HG03432 (cell line): ENCODE results near the gene RPL22.

ENCODE experiments used
- ATAC-seq: cut with Tn5 transposase; IDR thresholded peaks from one replicate; pipeline ENCODE4 v1.9.1; 2021; ENCODE audit warnings: mild to moderate bottlenecking, moderate library complexity; ENCODE audit not compliant: unreplicated experiment

The RPL22 gene

DNA sequence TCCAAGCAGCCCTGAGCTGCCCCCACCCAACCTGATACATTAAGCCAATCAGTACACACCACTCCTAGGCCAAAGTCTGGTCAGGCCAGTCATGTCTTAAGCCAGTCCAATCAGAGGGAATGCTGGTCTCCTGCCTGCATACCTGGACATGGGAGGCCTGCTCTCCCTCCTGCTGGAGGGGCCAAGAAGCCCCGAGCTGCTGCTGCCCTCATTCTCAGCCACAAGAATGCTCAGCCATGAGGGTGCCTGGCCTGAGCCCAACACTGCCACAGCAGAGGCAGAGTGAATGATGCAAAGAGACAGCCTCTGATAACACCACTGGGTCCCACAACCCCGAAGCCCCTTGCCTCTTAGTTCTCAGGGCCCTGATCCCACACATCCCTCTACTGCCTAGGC is 42.3 kb downstream of the RPL22 start:
- ATAC-seq, result no peak

DNA sequence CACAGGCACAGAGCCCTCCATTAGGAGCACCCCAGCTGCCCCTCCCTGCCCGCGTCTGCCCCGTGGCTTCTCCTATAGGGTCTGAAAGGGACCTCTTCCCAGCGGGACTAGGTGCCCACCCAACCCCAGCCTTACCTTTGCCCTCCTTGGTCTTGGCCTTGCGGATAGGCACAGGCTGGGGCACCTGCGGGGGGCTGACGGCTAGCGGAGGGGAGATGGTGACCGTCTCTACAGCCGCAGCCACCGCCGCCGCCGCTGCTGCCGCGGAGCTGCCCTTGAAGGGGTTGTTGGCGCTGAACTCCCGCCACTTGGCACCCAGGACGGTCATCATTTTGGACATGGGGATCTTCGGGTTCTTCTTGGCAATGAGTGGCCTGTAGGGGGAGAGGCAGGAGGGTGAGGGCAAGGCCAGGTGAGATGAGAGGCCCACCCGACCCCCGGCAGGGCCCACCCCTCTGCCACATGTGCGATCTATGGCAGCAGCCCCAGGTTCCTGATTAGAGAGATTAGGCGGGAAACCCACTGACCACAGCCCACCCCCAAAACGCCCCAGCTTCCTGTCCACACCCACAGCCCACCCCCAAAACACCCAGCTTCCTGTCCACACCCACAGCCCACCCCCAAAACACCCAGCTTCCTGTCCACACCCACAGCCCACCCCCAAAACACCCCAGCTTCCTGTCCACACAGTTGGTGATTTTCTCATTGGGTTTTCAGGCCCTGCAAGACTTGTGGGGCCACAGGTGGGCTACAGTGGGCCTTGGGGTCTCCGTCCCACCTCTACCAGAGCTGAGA is 44.7 kb downstream of the RPL22 start:
- no peak for ATAC-seq

DNA sequence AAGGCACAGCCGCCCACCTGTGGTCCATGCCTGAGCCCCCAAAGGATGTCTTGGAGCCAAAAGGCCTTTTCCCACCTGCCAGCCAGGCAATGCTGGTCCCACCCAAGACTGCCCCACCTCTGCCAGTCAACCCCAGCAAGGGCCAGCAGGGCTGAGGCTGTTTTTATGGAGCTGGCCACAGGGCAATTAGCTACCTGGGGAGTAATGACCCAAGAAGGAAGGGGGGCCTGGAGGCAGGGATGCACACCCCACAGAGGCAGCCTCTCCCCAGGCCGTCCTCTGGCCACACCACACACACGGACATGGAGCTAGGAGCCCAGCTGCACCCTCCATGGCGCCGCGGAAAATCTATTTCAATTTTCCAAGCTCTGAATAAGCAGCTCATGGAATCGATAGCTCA is 46.5 kb downstream of the RPL22 start:
- ATAC-seq, result no peak

DNA sequence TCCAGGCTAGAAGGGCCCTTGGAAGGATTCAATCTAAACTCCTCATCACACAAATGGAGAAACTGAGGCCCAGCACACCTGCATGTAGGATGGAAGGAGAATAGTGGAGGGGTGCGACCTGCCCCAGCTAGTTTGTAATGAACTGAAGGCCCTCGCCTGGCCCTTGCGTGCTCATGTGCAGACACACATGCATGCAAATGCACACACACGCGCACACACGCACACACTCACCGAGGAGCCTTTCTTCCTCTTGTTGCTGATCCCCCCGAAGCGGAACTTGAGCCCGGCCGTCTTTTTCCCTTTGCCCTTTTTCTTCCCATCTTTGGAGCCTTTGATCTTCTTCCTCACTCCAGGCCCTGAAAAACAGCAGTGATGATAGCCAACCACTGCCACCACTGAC is 47.2 kb downstream of the RPL22 start:
- ATAC-seq, result no peak

DNA sequence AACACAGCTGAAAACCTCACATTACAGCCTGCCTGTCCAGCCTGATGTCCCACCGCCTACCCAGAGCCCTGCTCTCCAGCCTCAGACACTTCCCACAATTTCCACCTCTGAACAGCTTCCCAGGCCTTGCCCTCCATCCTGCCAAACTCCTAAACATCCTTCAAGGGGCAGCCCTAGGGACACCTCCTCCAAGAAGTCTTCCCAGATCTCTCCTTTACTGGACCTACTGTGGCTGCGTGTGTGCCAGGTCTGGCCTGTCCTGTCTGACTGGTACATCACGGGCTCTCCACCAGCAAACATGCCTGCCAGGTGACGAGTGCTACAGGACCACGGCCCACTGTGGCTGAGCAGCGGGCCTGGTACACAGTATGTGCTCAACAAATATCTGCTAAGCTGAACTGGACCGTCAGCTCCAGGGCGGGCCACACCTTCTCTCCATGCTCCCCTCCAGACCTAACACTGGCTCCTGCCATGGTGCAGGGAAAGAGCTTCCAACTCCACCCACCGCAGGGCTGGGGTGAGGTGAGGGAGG is 48.0 kb downstream of the RPL22 start:
- ATAC-seq, result no peak

DNA sequence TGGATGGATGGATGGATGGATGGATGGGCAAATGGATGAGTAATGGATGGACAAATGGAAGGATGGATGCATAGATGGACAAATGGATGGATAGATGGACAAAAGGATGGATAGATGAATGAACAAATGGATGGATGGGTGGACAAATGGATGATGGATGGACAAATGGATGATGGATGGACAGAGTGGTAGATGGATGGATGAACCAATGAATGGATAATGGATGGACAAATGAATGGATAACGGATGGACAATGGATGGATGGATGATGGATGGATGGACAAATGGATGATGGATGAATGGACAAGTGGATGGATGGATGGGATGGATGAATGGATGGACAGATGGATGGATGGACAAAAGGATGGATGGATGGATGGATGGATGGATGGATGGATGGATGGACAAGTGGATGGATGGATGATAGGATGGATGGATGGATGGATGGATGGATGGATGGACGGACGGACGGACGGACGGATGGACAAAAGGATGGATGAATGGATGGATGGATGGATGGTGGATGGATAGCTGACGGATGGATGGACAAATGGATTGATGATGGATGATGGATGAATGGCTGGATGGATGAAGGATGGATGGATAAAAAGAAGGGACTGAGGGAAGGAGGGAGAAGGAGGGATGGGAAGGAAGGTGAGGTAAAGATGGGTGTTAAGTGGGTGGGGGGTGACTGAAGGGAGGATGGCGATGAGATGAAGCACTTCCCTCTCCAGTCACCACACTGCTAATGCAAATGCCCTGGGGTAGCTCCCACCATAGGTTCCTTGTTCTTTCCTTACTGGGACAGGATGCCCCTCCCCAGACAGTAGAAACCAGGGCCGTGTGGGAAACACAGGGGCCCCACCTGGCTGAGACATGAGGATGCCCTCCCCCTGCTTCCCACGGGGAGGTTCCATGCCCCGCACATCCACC is 49.1 kb downstream of the RPL22 start:
- ATAC-seq, result no peak

DNA sequence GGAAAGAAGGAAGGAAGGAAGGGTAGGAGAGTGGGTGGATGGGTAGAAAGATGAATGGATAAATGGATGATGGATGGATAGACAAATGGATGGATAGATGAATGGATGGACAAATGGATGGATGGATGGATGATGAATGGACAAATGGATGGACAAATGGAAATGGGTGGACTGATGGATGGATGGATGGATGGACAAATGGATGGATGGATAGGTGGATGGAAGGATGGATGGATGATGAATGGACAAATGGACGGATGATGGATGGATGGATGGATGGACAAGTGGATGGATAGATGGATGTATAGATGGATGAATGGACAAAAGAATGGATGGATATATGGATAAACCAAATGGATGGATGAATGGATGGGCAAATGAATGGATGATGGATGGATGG is 49.8 kb downstream of the RPL22 start:
- ATAC-seq, result no peak

DNA sequence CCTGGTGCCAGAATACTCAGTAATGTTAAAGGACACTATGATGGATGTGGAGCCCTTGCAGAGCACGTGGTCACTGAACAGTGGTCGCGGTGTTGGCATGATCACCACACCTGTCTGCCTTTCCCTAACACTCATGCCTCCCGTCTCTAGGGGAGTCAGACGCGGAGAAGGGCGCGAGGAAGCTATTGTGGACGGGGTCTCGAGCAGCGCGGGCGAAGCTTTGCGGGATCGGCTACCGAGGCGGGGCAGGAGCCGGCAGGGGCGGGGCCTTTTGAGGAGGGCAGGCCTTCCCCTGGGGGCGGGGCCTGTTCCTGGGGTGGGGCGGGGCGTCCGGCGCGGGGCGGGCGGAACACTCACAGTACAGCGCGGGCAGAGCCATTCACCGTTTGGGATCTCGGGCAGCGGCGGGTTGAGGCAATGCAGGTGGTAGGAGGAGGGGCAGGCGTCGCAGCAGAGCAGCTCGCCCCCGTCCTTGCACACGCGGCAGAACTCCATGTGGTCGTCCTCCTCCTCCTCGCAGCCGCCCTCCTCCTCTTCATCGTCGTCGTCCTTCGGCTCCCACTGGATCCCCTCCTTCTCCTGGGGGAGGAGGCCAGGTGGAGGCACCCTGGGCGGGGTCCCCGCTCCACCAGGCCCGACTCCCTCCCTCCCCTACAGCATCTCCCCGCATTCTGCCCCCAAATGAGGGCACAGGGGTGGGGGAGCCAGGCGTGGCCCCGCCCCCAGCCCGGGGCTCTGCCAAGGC is 50.7 kb downstream of the RPL22 start:
- no peak for ATAC-seq

DNA sequence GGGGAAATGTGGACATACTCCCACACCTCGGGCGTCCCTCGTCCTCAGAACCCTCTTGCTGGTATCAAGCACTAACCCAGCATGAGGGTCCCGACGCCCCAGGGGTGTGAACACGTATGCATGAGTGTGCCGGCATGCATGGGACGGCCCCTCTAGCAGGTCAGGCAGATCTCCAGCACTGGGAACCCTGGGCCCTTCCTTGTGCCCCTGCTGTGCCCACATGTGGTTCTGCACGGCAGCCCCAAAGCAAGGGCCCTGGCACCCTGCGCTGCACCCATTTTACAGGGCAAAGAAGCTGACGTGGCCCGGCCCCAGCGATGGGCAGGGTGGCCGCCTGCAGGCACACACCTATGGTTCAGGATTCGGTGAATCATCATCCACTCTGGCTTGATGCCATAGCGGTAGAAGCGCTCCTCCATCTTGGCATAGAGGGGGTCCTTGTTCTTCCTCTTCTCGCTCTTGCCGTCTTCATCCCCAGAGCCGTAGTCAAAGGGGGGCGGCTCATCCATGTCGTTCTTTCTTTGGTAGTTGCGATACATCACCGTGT is 53.5 kb downstream of the RPL22 start:
- ATAC-seq, result no peak

DNA sequence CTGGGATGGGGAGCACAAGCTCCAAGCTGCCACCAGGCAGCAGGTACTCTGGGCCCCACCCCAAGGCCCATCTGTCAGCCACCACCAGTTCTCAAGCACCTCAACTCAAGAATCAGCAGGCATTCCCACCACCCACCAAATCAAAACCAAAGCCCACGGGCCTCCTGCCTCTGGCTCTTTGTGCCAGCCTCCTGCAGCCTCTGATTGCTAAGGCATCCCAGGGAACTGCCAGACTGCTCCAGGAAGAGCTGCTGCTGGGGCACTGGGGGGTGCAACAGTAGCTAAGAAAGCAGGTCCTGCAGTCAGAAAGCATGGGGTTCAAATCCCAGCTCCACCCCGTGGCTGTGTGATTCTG is 54.0 kb downstream of the RPL22 start:
- no peak for ATAC-seq

DNA sequence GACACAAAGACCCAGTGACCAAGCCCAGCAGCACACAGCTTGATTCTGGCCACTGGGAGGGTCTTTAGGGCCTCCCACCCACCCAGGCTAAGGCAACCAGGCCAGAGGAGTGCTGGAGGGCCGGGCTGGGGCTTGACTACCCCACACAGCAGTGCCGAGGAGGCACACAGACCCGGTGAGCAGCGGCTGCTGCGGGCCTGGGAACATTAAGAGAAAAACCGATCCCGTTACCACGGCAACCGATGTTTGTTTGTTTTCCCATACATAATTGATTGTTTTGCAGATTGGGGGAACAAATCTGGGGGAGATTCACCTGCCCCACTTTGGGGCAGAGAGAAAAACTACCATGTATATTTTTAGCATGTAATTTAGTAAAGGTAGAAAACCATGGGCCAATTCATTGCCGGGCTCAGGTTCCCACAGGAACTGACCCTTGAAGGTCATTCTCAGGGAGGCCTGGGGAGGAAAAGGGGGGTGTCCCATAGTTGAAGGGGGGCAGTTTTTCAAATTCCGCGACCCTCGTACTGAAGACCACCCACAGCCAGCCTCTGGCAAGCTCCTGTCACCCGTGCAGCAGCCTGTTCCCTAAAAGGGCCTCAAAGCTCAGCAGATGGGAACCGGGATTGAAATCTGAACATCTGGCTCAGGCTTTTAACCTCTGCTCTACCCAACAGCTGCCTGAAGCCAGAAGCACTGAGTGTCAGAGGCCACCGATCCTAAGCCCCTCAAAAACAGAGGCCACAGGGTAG is 54.6 kb downstream of the RPL22 start:
- no peak for ATAC-seq

DNA sequence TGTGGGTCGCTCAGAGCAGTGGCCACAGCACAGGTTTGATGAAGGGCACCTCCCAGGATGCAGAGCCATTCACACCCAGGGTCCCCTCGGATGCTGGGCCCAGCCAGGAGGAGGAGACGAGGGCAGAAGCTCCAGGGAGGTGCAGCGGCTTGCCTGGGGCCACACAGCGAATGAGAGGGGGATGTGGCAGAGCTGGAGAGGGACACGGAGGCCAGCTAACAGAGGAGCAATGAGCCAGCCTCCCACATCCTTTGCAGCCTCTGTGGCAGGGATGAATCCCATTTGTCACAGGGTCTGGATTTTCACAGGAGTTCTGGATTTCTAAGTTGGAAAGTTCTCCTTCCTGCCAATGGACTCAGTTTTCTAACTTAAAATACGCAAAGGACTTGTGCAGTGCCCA is 55.2 kb downstream of the RPL22 start:
- ATAC-seq, result no peak

DNA sequence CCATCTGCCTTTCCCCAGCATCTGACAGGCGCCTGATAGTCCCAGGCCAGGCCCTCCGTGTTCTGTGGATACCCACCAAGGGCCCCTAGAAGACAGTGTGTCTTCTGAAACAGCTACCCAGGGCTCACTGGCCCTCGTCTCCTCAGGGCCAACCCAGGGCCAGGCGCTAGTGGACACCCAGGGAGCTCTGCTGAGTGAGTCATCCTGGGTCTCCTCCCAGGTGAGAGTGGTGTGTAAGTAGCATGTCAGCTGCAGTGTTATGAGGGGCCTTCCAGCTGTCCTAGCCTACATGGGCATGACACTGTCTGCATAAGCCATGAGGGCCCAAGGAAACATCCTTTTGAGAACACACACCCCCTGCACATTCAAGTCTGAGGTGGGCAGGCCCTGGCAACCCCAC is 56.0 kb downstream of the RPL22 start:
- no peak for ATAC-seq

DNA sequence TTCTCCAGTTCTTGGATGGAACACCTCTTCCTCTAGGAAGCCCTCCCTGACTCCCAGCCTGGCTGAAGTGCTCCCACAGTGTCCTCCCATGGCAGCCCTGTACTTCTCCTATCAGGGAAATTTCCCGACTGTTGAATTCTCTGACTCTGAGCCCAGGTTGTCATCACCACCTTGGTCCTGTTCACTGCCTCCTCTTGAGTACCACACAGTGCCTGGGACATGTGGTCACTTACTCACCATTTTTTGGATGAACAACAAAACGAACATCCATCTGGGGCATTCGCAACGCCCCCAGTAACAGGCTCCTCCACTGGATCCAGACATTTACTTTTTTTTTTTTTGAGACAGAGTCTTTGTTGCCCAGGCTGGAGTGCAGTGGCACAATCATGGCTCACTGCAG is 56.7 kb downstream of the RPL22 start:
- ATAC-seq, result no peak

DNA sequence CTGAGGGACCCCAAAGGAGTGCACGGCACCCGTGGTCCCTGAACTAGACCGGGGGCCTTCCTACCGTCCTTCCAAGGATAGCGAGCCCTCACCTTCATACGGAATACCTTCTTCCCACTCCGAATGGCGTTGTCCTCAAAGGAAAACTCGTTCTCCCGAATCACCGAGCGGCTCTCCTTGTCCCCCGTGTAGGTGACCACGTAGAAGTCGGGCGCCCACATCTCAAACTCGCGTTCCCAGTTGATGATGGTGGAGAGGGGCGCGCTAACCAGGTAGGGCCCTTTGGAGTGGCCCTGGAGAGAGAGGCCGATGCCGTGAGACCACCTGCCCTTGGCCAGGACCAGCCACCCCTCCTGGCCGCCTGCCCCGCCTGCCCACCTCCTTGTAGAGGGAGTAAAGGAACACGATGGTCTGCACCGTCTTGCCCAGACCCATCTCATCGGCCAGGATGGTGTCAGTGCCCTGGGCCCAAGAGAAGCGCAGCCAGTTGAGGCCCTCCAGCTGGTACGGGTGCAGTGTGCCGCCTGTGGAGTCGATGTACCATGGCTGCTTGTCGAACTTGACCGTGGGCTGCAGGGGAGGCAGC is 57.3 kb downstream of the RPL22 start:
- no peak for ATAC-seq

DNA sequence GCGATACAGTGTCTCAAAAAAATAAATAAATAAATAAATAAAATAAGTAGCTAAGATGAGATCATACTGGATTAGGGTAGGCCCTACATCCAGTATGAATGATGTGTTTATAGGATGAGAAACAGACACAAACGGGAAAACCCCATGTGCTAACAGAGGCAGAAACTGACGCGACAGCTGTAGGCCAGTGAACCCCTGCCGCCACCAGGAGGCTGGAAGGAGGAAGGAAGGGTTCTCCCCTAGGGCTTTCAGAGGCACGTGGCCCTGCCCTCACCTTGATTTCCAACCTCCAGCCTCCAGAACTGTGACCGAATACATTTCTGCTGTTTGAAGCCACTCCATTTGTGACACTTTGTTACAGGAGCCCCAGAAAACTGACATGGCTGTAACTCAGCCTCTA is 57.8 kb downstream of the RPL22 start:
- ATAC-seq, result no peak

DNA sequence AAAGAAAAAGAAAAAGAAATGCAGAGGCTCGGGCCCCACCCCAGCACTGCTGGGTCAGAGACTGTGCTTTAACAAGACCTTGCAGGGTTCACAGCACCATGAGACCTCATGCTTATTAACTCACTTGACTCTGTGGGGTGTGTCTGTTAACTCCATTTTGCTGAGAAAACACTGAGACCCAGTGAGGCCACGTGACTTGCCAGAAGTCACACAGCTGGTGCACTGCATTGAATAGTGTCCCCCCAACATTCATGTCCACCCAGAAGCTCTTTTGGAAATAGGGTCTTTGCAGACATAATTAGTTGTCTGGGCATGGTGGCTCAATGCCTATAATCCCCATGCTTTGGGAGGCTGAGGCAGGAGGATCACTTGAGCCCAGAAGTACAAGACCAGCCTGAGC is 59.0 kb downstream of the RPL22 start:
- ATAC-seq, result no peak

DNA sequence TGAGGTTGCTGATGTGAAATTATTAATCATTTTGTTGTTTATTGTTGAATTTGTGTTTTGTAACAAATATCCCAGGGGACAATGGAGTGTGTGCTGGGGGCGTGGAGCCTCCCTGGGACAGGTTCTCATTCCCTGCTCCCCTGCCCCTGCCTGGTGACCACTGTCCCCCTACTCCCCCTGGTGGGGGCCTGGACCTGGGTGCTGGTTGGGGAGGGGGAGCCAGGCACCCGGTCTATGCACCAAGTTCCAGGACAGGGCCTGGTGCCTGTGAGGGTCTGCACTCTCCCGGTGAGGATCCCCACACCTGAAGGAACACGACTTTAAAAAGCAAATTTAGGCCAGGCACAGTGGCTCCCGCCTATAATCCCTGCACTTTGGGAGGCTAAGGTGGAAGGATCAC is 61.6 kb downstream of the RPL22 start:
- no peak for ATAC-seq

DNA sequence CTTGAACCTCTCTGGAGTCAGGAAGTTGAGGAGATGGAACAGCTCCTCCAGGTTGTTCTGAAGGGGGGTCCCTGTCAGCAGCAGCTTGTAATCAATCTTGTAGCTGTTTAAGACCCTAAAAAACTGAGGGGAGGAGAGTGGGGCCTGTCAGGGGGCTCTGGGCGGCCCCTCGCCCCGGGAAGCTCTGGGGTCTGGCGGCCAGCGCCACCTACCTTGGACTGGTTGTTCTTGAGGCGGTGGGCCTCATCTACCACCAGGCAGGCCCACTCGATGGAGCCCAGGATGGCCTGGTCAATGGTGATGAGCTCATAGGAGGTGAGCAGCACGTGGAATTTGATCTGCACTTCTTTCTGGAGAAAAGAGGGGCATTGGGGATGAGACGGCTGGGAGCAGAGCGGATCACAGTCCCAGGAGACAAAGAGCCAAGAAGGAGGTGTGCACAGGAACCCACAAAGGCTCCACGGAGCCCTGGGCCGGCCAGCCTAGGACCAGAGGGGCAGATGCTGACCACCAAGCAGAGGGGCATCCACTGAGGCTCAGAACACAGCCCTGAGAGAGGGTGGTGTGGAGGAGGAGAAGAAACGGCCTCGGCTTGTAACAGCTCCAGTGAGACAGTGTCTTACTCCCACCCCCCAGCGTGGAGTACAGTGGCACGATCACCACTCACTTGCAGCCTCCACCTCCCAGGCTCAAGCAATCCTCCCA is 62.7 kb downstream of the RPL22 start:
- no peak for ATAC-seq
